ENCODE measurements around the gene GPC2.
A peak's percentile ranks its signal among the peaks of the same experiment; 100 is the strongest.

GPC2 gene

DNA sequence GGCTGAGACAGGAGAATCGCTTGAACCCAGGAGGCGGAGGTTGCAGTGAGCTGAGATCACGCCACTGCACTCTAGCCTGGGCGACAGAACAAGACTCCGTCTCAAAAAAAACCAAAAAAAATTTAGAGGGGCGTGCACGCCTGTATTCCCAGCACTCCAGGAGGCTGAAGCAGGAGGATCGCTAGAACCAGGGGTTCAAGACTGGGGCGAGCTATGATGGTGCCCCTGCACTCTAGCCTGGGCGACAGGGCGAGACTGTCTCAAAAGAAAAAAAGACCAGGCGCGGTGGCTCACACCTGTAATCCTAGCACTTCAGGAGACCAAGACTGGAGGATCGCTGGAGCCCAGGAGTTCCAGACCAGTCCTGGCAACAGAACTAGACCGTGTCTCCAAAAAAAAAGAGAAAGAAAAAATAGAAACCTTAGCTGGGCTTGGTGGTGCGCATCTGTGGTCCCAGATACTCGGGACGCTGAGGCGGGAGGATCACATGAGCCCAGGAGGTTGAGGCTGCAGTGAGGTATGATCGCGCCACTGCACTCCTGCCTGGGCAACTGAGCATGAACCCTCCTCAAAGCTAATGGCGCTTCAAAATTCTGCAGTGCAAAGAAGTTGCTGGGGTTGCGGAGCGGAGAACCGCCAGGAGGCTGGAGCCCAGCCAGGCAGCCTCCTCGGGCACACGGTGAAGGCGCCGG, 50.8 kb downstream of the GPC2 start:
- no peak for TF ChIP-seq Cebpa-rat (IDR thresholded peaks at IDR 0.05)
- Histone ChIP-seq H3K4me3 (peak overlapping the region; percentile 86), H3K27ac (peak overlapping the region; percentile 86), H3K9ac (peak overlapping the region; percentile 85), H3K36me3 (peaks cover 29% of the 10 kb centered on the region), H3K4me2 (peak overlapping the region; percentile 95), H3K9me3 (no peaks in the 10 kb centered on the region), H3K27me3 (peaks cover 23% of the 10 kb centered on the region; the same call in 1 of the 2 replicates), H3K4me1 (peaks cover 49% of the 10 kb centered on the region), H4K20me1 (no peaks in the 10 kb centered on the region)

DNA sequence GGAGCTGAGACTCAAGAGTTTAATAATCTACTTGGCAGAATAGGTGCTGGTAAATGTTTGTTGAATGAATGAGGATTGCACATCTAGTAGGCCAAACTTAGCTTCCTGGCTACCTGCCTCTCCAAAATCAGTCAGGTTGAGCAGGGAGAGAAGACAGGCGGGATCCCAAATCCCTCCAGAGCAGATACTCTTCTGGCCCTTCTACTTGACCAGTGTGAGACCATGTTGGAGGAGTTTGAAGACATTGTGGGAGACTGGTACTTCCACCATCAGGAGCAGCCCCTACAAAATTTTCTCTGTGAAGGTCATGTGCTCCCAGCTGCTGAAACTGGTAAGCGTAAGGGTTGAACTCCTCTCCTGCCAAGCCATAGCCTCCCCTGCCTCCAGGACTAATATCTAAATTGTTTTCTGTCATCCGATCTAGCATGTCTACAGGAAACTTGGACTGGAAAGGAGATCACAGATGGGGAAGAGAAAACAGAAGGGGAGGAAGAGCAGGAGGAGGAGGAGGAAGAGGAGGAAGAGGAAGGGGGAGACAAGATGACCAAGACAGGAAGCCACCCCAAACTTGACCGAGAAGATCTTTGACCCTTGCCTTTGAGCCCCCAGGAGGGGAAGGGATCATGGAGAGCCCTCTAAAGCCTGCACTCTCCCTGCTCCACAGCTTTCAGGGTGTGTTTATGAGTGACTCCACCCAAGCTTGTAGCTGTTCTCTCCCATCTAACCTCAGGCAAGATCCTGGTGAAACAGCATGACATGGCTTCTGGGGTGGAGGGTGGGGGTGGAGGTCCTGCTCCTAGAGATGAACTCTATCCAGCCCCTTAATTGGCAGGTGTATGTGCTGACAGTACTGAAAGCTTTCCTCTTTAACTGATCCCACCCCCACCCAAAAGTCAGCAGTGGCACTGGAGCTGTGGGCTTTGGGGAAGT, 52.6 kb downstream of the GPC2 start:
- Histone ChIP-seq H3K4me1 (peaks cover 51% of the 10 kb centered on the region), H3K36me3 (peaks cover 29% of the 10 kb centered on the region), H3K4me2 (peak overlapping the region; percentile 40), H3K27ac (no peak overlapping the region), H4K20me1 (no peaks in the 10 kb centered on the region), H3K4me3 (no peak overlapping the region), H3K9ac (no peak overlapping the region), H3K27me3 (peaks cover 22% of the 10 kb centered on the region; the same call in 1 of the 2 replicates), H3K9me3 (no peaks in the 10 kb centered on the region)
- TF ChIP-seq Cebpa-rat (IDR thresholded peaks at IDR 0.05), result no peak

DNA sequence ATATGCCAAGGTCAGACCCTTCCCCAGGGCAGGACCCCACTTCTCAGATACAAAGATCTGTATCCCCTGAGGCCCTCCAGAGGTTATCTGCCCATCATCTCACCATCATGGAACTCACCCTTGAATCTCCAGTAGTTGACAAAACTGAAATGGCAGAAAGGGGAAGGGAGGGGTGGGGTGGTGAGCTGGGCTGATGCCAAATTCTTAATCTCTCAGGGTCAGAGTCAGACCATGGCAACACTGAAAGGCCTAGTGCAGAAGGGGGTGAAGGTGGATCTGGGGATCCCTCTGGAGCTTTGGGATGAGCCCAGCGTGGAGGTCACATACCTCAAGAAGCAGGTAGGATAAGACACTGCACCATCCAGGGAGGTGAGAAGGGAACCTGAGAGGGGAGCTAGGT, 54.6 kb downstream of the GPC2 start:
- Histone ChIP-seq H3K4me1 (peaks cover 49% of the 10 kb centered on the region), H3K4me2 (no peak overlapping the region)
- TF ChIP-seq Cebpa-rat (IDR thresholded peaks at IDR 0.05), result no peak

GRCh38 chr7:100122067-100122466, 55.1 kb downstream of the GPC2 start:
- Histone ChIP-seq H3K4me3 (no peak overlapping the region), H3K9ac (no peak overlapping the region), H3K36me3 (peaks cover 29% of the 10 kb centered on the region), H3K4me1 (peaks cover 49% of the 10 kb centered on the region), H4K20me1 (no peaks in the 10 kb centered on the region), H3K27me3 (no peaks in the 10 kb centered on the region), H3K9me3 (no peaks in the 10 kb centered on the region), H3K4me2 (no peak overlapping the region), H3K27ac (no peak overlapping the region)
- no peak for TF ChIP-seq Cebpa-rat (IDR thresholded peaks at IDR 0.05)

More for the DNA sequence above, 54.6 kb downstream of the GPC2 start:
- Histone ChIP-seq H3K9ac (no peak overlapping the region), H3K9me3 (no peaks in the 10 kb centered on the region), H3K27me3 (peaks cover 2% of the 10 kb centered on the region; the same call in 1 of the 2 replicates), H3K27ac (no peak overlapping the region), H3K36me3 (peaks cover 29% of the 10 kb centered on the region), H3K4me3 (no peak overlapping the region), H4K20me1 (no peaks in the 10 kb centered on the region)

DNA sequence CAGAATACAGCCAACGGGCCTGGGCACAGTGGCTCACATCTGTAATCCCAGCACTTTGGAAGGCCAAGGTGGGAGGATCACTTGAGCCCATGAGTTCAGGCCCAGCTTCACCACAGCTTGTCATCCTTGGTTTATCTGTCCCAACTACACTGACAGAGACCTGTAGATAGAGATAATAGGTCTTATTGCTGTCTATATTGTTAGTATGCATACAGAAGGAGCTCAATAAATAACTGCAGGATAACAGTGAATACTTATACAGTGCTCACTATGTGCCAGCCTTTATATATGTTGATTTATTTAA, 56.5 kb downstream of the GPC2 start:
- no peaks in the 10 kb centered on the region for H4K20me1 ChIP-seq
- H3K4me1 ChIP-seq, result peaks cover 41% of the 10 kb centered on the region
- no peaks in the 10 kb centered on the region for H3K9me3 ChIP-seq
- H3K36me3 ChIP-seq, result peaks cover 36% of the 10 kb centered on the region
- peak overlapping the region; percentile 95 for H3K4me2 ChIP-seq
- H3K4me3 ChIP-seq, result peak overlapping the region; percentile 81
- H3K27me3 ChIP-seq, result no peaks in the 10 kb centered on the region
- H3K27ac ChIP-seq, result no peak overlapping the region
- peak overlapping the region; percentile 91 for H3K9ac ChIP-seq
- no peak for TF ChIP-seq Cebpa-rat (IDR thresholded peaks at IDR 0.05)

GRCh38 chr7:100119970-100120732, 57.0 kb downstream of the GPC2 start:
- Histone ChIP-seq H3K27ac (peak overlapping the region; percentile 96; the same call in 1 of the 2 replicates), H3K4me2 (peak overlapping the region; percentile 95), H4K20me1 (no peaks in the 10 kb centered on the region), H3K27me3 (no peaks in the 10 kb centered on the region), H3K9ac (peak overlapping the region; percentile 91), H3K4me3 (peak overlapping the region; percentile 81), H3K4me1 (peaks cover 36% of the 10 kb centered on the region), H3K9me3 (no peaks in the 10 kb centered on the region), H3K36me3 (peaks cover 37% of the 10 kb centered on the region)
- TF ChIP-seq Cebpa-rat (IDR thresholded peaks at IDR 0.05), result no peak
